ENCODE measurements around the gene BTBD17.
A peak's percentile ranks its signal among the peaks of the same experiment; 100 is the strongest.

DNA sequence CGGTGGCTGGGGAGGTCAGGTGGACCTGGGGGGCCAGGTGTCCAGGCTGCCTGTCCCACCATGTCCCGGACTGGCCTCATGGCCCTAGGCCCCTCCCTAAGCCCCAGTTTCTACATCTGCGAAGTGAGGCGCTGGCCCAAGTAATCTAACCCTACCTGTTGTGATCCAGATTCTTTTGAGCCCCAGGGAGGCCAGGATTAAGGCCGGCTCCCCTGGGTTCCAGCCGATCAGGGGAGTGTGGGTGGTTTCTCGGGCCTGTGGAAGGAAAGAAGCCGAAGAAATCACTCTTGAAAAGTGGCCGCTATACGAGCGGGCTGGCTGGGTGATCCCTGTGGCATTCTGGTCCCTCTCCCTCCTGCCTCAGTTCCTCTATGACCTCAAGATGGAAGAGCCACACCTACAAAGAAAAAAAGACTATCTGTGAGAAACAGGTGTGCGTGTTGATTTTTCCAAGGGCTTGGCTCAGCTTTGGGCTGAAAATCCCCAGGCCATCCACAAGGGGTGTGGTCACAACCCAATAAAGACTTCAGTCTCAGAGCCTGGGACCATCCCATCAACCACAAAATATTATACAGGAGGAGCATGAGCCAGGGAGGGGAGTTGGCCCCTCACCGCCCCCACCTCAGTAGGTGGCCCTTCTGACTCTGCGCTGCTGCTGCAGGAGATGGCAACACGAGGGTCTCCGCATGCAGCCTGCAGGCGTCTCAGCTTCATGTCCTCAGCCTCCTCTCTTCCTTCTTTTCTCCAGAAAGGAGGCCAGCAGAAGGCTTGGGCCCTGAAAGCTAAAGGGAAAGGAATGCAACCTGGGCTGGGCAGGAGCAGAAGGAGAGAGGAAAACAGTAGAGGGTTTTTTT, 25.9 kb upstream of the BTBD17 start:
- TF ChIP-seq POLR2AphosphoS5 (IDR thresholded peaks at IDR 0.05; ENCODE audit: low read depth, low read length): no peak
- no peak for TF ChIP-seq POLR2A (IDR thresholded peaks at IDR 0.05; ENCODE audit: borderline replicate concordance, extremely low read depth, insufficient read depth, insufficient read length)
- TF ChIP-seq, protein P1, sequence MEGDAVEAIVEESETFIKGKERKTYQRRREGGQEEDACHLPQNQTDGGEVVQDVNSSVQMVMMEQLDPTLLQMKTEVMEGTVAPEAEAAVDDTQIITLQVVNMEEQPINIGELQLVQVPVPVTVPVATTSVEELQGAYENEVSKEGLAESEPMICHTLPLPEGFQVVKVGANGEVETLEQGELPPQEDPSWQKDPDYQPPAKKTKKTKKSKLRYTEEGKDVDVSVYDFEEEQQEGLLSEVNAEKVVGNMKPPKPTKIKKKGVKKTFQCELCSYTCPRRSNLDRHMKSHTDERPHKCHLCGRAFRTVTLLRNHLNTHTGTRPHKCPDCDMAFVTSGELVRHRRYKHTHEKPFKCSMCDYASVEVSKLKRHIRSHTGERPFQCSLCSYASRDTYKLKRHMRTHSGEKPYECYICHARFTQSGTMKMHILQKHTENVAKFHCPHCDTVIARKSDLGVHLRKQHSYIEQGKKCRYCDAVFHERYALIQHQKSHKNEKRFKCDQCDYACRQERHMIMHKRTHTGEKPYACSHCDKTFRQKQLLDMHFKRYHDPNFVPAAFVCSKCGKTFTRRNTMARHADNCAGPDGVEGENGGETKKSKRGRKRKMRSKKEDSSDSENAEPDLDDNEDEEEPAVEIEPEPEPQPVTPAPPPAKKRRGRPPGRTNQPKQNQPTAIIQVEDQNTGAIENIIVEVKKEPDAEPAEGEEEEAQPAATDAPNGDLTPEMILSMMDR (IDR thresholded peaks at IDR 0.05 in 2 of 3, conservative IDR thresholded peaks at IDR 0.05 in 1 of 3; ENCODE audit: borderline replicate concordance in 1 of 3, insufficient read depth in 1 of 3, low read depth in 2 of 3, low read length in 2 of 3): peak in 2 of 3 experiments; percentile 26 to 28; a peak in 2 of 6 replicates
- TF ChIP-seq ZNF274 (IDR thresholded peaks at IDR 0.05; ENCODE audit: low read depth, low read length): no peak
- TF ChIP-seq, protein P2, sequence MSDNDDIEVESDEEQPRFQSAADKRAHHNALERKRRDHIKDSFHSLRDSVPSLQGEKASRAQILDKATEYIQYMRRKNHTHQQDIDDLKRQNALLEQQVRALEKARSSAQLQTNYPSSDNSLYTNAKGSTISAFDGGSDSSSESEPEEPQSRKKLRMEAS (IDR thresholded peaks at IDR 0.05): no peak
- TF ChIP-seq JUND (IDR thresholded peaks at IDR 0.05): no peak
- no peak for TF ChIP-seq SP1 (IDR thresholded peaks at IDR 0.05; ENCODE audit: low read depth)
- TF ChIP-seq, protein P3, sequence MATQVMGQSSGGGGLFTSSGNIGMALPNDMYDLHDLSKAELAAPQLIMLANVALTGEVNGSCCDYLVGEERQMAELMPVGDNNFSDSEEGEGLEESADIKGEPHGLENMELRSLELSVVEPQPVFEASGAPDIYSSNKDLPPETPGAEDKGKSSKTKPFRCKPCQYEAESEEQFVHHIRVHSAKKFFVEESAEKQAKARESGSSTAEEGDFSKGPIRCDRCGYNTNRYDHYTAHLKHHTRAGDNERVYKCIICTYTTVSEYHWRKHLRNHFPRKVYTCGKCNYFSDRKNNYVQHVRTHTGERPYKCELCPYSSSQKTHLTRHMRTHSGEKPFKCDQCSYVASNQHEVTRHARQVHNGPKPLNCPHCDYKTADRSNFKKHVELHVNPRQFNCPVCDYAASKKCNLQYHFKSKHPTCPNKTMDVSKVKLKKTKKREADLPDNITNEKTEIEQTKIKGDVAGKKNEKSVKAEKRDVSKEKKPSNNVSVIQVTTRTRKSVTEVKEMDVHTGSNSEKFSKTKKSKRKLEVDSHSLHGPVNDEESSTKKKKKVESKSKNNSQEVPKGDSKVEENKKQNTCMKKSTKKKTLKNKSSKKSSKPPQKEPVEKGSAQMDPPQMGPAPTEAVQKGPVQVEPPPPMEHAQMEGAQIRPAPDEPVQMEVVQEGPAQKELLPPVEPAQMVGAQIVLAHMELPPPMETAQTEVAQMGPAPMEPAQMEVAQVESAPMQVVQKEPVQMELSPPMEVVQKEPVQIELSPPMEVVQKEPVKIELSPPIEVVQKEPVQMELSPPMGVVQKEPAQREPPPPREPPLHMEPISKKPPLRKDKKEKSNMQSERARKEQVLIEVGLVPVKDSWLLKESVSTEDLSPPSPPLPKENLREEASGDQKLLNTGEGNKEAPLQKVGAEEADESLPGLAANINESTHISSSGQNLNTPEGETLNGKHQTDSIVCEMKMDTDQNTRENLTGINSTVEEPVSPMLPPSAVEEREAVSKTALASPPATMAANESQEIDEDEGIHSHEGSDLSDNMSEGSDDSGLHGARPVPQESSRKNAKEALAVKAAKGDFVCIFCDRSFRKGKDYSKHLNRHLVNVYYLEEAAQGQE (IDR thresholded peaks at IDR 0.05; ENCODE audit: low read depth): no peak
- no peak for TF ChIP-seq EZH2phosphoT487 (IDR thresholded peaks at IDR 0.05; ENCODE audit: borderline replicate concordance)
- no peak for TF ChIP-seq CEBPB (IDR thresholded peaks at IDR 0.05; ENCODE audit: low read depth)
- TF ChIP-seq YY1 (IDR thresholded peaks at IDR 0.05; ENCODE audit: extremely low read depth, insufficient replicate concordance, low read depth, low read length): no peak
- TF ChIP-seq, protein P4, sequence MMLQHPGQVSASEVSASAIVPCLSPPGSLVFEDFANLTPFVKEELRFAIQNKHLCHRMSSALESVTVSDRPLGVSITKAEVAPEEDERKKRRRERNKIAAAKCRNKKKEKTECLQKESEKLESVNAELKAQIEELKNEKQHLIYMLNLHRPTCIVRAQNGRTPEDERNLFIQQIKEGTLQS (IDR thresholded peaks at IDR 0.05): no peak
- TF ChIP-seq SIN3A (IDR thresholded peaks at IDR 0.05; ENCODE audit: low read depth): no peak
- TF ChIP-seq, protein P5, sequence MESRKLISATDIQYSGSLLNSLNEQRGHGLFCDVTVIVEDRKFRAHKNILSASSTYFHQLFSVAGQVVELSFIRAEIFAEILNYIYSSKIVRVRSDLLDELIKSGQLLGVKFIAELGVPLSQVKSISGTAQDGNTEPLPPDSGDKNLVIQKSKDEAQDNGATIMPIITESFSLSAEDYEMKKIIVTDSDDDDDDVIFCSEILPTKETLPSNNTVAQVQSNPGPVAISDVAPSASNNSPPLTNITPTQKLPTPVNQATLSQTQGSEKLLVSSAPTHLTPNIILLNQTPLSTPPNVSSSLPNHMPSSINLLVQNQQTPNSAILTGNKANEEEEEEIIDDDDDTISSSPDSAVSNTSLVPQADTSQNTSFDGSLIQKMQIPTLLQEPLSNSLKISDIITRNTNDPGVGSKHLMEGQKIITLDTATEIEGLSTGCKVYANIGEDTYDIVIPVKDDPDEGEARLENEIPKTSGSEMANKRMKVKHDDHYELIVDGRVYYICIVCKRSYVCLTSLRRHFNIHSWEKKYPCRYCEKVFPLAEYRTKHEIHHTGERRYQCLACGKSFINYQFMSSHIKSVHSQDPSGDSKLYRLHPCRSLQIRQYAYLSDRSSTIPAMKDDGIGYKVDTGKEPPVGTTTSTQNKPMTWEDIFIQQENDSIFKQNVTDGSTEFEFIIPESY (IDR thresholded peaks at IDR 0.05; ENCODE audit: extremely low read depth, insufficient replicate concordance, low read length): no peak

Data from HCT116 (cell line).